SK-N-SH treated with all-trans-retinoic acid at 6 μM for 48 hours (cell line): ENCODE measurements around the gene COL6A1.

Source experiments
- ATAC-seq: fragments of 200-7000 bp; cut with Tn5 transposase; 3 replicates; pipeline ENCODE4 v1.9.1; 2020; ENCODE audit warnings: mild to moderate bottlenecking, moderate library complexity
- ARNTL ChIP-seq: fragments of 450-650 bp; formaldehyde crosslinking; IDR thresholded peaks from 2 replicates; pipeline ENCODE4 v1.5.0; 2020; ENCODE audit warnings: low read depth, mild to moderate bottlenecking, moderate library complexity, borderline replicate concordance
- BACH2 ChIP-seq: fragments of 250-450 bp; sonication (Bioruptor Pico); IDR thresholded peaks from 2 replicates; pipeline ENCODE4 v1.9.0; 2021; ENCODE audit warnings: mild to moderate bottlenecking, borderline replicate concordance
- CSDC2 ChIP-seq: fragments of 250-450 bp; sonication (Bioruptor Pico); IDR thresholded peaks from 2 replicates; pipeline ENCODE4 v1.5.0; 2020; ENCODE audit warnings: mild to moderate bottlenecking, moderate library complexity
- ESRRG ChIP-seq: fragments of 250-450 bp; sonication (Bioruptor Pico); IDR thresholded peaks from 2 replicates; pipeline ENCODE4 v1.6.1; 2021; ENCODE audit warnings: mild to moderate bottlenecking
- GLIS3 ChIP-seq: fragments of 250-450 bp; sonication (Bioruptor Pico); IDR thresholded peaks from 2 replicates; pipeline ENCODE4 v1.5.0; 2020; ENCODE audit warnings: mild to moderate bottlenecking, moderate library complexity
- ISL1 ChIP-seq: fragments of 250-450 bp; sonication (Bioruptor Pico); IDR thresholded peaks from 2 replicates; pipeline ENCODE4 v2.1.2; 2022; ENCODE audit warnings: mild to moderate bottlenecking, moderate library complexity
- OSR1 ChIP-seq: fragments of 250-450 bp; sonication (Bioruptor Pico); IDR thresholded peaks from 2 replicates; pipeline ENCODE4 v1.8.0; 2022; ENCODE audit warnings: moderate library complexity, mild to moderate bottlenecking, inconsistent platforms
- PPARA ChIP-seq: fragments of 250-450 bp; sonication (Bioruptor Pico); IDR thresholded peaks from 2 replicates; pipeline ENCODE4 v1.5.0; 2020; ENCODE audit warnings: mild to moderate bottlenecking, borderline replicate concordance
- RARB ChIP-seq: fragments of 250-450 bp; sonication (Bioruptor Pico); IDR thresholded peaks from 2 replicates; pipeline ENCODE4 v1.8.0; 2021; ENCODE audit warnings: mild to moderate bottlenecking, moderate library complexity
- ZC3H10 ChIP-seq: fragments of 250-450 bp; sonication (Bioruptor Pico); IDR thresholded peaks from 2 replicates; pipeline ENCODE4 v1.5.1; 2021; ENCODE audit warnings: mild to moderate bottlenecking, moderate library complexity
- ZFP3 ChIP-seq: fragments of 250-450 bp; sonication (Bioruptor Pico); IDR thresholded peaks from 2 replicates; pipeline ENCODE4 v1.5.0; 2020; ENCODE audit warnings: mild to moderate bottlenecking, moderate library complexity
- ZFP30 ChIP-seq: fragments of 450-650 bp; formaldehyde crosslinking; IDR thresholded peaks from 2 replicates; pipeline ENCODE4 v1.5.0; 2022; ENCODE audit warnings: mild to moderate bottlenecking, moderate library complexity
- ZNF565 ChIP-seq: fragments of 450-650 bp; formaldehyde crosslinking; conservative IDR thresholded peaks from 2 replicates; pipeline ENCODE4 v1.5.0; 2020; ENCODE audit warnings: low read depth, mild to moderate bottlenecking, moderate library complexity
- ZNF70 ChIP-seq: fragments of 450-650 bp; formaldehyde crosslinking; IDR thresholded peaks from 2 replicates; pipeline ENCODE4 v1.5.0; 2020; ENCODE audit warnings: mild to moderate bottlenecking, moderate library complexity
- ZNF8 ChIP-seq: fragments of 450-650 bp; formaldehyde crosslinking; IDR thresholded peaks from 2 replicates; pipeline ENCODE4 v1.5.0; 2020; ENCODE audit warnings: mild to moderate bottlenecking, moderate library complexity
- TF ChIP-seq, protein P1 (sequence below): fragments of 250-450 bp; sonication (Bioruptor Pico); IDR thresholded peaks from 2 replicates; pipeline ENCODE4 v1.8.0; 2020; ENCODE audit warnings: mild to moderate bottlenecking, moderate library complexity, borderline replicate concordance
- TF ChIP-seq, protein P2 (sequence below): fragments of 250-450 bp; sonication (Bioruptor Pico); IDR thresholded peaks from 2 replicates; pipeline ENCODE4 v1.5.0; 2020; ENCODE audit warnings: mild to moderate bottlenecking, moderate library complexity
- TF ChIP-seq, protein P3 (sequence below): fragments of 250-450 bp; sonication (Bioruptor Pico); IDR thresholded peaks from 2 replicates; pipeline ENCODE4 v1.5.1; 2021; ENCODE audit warnings: mild to moderate bottlenecking, moderate library complexity
- TF ChIP-seq, protein P4 (sequence below): fragments of 250-450 bp; sonication (Bioruptor Pico); IDR thresholded peaks from 2 replicates; pipeline ENCODE4 v1.5.1; 2020; ENCODE audit warnings: low read depth, mild to moderate bottlenecking, moderate library complexity
- TF ChIP-seq, protein P5 (sequence below): fragments of 250-450 bp; sonication (Bioruptor Pico); IDR thresholded peaks from 2 replicates; pipeline ENCODE4 v1.8.0; 2021; ENCODE audit warnings: low read depth, mild to moderate bottlenecking, moderate library complexity, borderline replicate concordance

The COL6A1 gene

DNA sequence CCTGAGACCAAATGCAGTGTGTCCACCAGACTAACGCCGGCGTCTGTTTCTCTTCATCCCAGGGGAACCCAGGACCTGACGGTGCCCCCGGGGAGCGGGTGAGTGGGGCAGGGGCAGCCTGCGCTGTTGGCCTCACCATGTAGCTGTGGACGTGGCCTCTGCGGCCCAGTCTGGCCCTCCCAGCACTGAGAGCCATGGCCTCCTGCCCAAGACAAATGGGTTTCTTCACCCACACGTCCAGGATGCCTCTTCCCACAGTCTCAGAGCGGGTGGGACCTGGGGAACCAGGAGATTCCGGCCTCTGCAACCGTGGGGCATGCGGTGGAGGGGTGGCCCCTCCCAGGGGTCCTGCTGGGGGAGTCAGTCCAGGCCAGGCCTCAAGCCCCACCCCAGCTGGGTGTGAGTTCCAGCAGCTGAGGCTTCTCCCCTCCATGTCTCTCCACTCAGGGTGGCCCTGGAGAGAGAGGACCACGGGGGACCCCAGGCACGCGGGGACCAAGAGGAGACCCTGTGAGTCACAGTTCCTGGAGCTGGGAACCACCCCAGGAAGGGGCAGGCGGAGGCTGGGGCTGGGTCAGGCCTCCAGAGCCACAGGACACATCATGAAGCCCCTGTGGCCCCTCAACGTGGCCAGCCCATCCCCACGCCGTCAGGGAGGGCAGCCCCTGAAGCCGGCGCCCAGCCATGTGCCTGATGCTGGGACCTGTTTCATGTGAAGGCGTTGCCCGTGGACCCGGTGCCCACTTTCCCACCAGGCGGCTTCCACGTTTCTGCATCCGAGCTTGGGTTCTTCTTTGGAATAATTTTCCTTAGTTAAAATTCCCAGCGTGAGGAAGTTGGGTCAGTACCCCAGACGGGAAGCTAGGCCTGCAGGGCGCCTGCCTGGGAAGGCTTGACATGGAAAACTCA, 11.0 kb downstream of the COL6A1 start:
- ATAC-seq, result no peak

DNA sequence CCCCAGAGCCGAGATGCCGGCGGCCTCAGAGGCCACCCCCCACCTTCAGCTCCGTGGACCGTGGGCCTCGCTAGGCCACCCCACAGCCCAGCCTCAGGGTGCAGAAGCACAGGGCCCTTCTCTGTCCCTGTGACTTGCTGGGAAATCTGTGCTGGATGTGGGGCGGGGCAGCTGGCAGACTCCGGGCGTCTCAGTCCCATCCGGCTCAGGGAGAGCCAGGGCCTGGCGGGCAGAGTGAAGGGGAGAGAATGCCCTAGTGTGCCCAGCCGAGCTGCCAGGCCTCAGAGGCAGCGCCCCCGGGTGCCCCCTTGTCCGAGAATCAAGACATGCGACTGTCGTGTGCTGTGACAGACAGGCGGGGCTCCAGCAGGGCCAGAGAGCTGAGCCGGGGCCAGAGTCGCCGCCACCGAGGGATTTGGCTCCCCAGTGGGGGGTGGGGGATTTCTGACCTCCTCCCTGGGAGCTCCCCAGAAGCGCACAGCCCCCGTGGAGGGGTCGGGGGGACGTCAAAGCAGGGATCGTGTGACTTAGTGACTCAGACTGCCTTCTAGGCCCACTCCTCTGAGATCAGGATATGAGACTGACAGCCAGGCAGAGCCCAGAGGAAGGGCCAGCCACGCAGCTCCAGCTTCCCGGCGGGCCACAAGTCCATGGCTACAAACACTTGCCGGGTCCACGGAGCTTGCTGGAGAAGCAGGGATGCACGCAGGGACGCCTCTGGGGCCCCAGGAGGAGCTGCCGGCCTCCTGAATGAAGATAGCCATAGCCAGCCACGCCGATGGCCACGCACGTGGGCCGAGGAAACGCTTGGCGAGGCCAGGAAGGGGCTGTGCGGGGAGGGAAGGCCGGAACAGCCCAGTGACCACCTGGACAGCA, 11.9 kb downstream of the COL6A1 start:
- ATAC-seq, result no peak
- TF ChIP-seq, protein P1, sequence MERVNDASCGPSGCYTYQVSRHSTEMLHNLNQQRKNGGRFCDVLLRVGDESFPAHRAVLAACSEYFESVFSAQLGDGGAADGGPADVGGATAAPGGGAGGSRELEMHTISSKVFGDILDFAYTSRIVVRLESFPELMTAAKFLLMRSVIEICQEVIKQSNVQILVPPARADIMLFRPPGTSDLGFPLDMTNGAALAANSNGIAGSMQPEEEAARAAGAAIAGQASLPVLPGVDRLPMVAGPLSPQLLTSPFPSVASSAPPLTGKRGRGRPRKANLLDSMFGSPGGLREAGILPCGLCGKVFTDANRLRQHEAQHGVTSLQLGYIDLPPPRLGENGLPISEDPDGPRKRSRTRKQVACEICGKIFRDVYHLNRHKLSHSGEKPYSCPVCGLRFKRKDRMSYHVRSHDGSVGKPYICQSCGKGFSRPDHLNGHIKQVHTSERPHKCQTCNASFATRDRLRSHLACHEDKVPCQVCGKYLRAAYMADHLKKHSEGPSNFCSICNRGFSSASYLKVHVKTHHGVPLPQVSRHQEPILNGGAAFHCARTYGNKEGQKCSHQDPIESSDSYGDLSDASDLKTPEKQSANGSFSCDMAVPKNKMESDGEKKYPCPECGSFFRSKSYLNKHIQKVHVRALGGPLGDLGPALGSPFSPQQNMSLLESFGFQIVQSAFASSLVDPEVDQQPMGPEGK (CRISPR knock-in tag), result no peak
- TF ChIP-seq CSDC2 (CRISPR knock-in tag) (no peak), ZFP3 (no peak), PPARA (CRISPR knock-in tag) (no peak), ZNF70 (CRISPR knock-in tag) (no peak), OSR1 (CRISPR knock-in tag) (no peak), ZNF565 (no peak), ZNF8 (CRISPR knock-in tag) (no peak), ESRRG (CRISPR knock-in tag) (no peak), RARB (no peak), BACH2 (no peak), ZC3H10 (no peak)
- TF ChIP-seq, protein P2, sequence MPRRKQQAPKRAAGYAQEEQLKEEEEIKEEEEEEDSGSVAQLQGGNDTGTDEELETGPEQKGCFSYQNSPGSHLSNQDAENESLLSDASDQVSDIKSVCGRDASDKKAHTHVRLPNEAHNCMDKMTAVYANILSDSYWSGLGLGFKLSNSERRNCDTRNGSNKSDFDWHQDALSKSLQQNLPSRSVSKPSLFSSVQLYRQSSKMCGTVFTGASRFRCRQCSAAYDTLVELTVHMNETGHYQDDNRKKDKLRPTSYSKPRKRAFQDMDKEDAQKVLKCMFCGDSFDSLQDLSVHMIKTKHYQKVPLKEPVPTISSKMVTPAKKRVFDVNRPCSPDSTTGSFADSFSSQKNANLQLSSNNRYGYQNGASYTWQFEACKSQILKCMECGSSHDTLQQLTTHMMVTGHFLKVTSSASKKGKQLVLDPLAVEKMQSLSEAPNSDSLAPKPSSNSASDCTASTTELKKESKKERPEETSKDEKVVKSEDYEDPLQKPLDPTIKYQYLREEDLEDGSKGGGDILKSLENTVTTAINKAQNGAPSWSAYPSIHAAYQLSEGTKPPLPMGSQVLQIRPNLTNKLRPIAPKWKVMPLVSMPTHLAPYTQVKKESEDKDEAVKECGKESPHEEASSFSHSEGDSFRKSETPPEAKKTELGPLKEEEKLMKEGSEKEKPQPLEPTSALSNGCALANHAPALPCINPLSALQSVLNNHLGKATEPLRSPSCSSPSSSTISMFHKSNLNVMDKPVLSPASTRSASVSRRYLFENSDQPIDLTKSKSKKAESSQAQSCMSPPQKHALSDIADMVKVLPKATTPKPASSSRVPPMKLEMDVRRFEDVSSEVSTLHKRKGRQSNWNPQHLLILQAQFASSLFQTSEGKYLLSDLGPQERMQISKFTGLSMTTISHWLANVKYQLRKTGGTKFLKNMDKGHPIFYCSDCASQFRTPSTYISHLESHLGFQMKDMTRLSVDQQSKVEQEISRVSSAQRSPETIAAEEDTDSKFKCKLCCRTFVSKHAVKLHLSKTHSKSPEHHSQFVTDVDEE (CRISPR knock-in tag), result no peak
- TF ChIP-seq, protein P3, sequence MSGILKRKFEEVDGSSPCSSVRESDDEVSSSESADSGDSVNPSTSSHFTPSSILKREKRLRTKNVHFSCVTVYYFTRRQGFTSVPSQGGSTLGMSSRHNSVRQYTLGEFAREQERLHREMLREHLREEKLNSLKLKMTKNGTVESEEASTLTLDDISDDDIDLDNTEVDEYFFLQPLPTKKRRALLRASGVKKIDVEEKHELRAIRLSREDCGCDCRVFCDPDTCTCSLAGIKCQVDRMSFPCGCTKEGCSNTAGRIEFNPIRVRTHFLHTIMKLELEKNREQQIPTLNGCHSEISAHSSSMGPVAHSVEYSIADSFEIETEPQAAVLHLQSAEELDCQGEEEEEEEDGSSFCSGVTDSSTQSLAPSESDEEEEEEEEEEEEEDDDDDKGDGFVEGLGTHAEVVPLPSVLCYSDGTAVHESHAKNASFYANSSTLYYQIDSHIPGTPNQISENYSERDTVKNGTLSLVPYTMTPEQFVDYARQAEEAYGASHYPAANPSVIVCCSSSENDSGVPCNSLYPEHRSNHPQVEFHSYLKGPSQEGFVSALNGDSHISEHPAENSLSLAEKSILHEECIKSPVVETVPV, result no peak

More for the DNA sequence above, 11.0 kb downstream of the COL6A1 start:
- TF ChIP-seq RARB (no peak), ZNF565 (no peak), GLIS3 (CRISPR knock-in tag) (no peak), OSR1 (CRISPR knock-in tag) (no peak), ZNF8 (CRISPR knock-in tag) (no peak), ISL1 (CRISPR knock-in tag) (no peak), ZFP30 (CRISPR knock-in tag) (no peak), ZNF70 (CRISPR knock-in tag) (no peak), ARNTL (no peak)
- TF ChIP-seq, protein P4, sequence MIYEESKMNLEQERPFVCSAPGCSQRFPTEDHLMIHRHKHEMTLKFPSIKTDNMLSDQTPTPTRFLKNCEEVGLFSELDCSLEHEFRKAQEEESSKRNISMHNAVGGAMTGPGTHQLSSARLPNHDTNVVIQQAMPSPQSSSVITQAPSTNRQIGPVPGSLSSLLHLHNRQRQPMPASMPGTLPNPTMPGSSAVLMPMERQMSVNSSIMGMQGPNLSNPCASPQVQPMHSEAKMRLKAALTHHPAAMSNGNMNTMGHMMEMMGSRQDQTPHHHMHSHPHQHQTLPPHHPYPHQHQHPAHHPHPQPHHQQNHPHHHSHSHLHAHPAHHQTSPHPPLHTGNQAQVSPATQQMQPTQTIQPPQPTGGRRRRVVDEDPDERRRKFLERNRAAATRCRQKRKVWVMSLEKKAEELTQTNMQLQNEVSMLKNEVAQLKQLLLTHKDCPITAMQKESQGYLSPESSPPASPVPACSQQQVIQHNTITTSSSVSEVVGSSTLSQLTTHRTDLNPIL (CRISPR knock-in tag), result no peak
- TF ChIP-seq, protein P2 (CRISPR knock-in tag), result no peak
- TF ChIP-seq, protein P5, sequence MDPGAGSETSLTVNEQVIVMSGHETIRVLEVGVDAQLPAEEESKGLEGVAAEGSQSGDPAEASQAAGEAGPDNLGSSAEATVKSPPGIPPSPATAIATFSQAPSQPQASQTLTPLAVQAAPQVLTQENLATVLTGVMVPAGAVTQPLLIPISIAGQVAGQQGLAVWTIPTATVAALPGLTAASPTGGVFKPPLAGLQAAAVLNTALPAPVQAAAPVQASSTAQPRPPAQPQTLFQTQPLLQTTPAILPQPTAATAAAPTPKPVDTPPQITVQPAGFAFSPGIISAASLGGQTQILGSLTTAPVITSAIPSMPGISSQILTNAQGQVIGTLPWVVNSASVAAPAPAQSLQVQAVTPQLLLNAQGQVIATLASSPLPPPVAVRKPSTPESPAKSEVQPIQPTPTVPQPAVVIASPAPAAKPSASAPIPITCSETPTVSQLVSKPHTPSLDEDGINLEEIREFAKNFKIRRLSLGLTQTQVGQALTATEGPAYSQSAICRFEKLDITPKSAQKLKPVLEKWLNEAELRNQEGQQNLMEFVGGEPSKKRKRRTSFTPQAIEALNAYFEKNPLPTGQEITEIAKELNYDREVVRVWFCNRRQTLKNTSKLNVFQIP, result no peak
- TF ChIP-seq, protein P1 (CRISPR knock-in tag), result no peak
- TF ChIP-seq, all 23 proteins: peak for 0
